IPS DF 6.9 (cell line): ENCODE results near the gene MACROH2A1.

Source experiments
- DNase-seq: peaks from one replicate; pipeline ENCODE4 v3.0.0-alpha.2; 2013; ENCODE audit warnings: low read depth, low spot score
- H3K27ac ChIP-seq: one replicate; pipeline ENCODE4 v1.5.1; 2013; ENCODE audit warnings: low read length, control low read depth
- H3K27me3 ChIP-seq: 2 replicates; pipeline ENCODE4 v1.6.1; 2013; ENCODE audit warnings: mild to moderate bottlenecking, low read length; ENCODE audit not compliant: control insufficient read depth, insufficient read depth
- H3K36me3 ChIP-seq: 2 replicates; pipeline ENCODE4 v1.6.1; 2013; ENCODE audit warnings: low read length; ENCODE audit not compliant: control insufficient read depth, insufficient read depth
- H3K4me1 ChIP-seq: 2 replicates; pipeline ENCODE4 v1.6.1; 2013; ENCODE audit warnings: low read length; ENCODE audit not compliant: control insufficient read depth, insufficient read depth
- H3K4me3 ChIP-seq: 2 replicates; pipeline ENCODE4 v1.5.1; 2013; ENCODE audit warnings: mild to moderate bottlenecking, low read length
- H3K9me3 ChIP-seq: 2 replicates; pipeline ENCODE4 v1.6.1; 2013; ENCODE audit warnings: low read length, inconsistent platforms; ENCODE audit not compliant: control insufficient read depth, insufficient read depth
- WGBS: extraction: QIAGEN DNeasy Blood & Tissue Kit; methylation state at CpG from one replicate; pipeline ENCODE4 v1.1.7; 2013; ENCODE audit warnings: mixed read lengths, missing lambda C conversion rate; ENCODE audit not compliant: insufficient read length, insufficient coverage; 5-methylcytosine and 5-hydroxymethylcytosine counted together

The MACROH2A1 gene

GRCh38 chr5:135398855-135399793 is at the start of gene MACROH2A1:
TSS of gene MACROH2A1 (minus strand) at chr5:135399231. CDS start at chr5:135389093, 10,138 bp downstream.
- Histone ChIP-seq H3K36me3 (no peaks in the 10 kb centered on the region), H3K4me1 (no peaks in the 10 kb centered on the region; the same call in 1 of the 2 replicates), H3K4me3 (peak within 1 kb of the TSS; percentile 71; the same call in 1 of the 2 replicates), H3K9me3 (no peaks in the 10 kb centered on the region), H3K27ac (no peak within 1 kb of the TSS), H3K27me3 (peaks cover 12% of the 10 kb centered on the region; the same call in 1 of the 2 replicates)
- WGBS = no CpG with 5 or more reads among the region's 109 CpGs
- DNase-seq = no peak

GRCh38 chr5:135448071-135448739 is 49.2 kb upstream of the MACROH2A1 start:
- no peak for DNase-seq
- WGBS = no CpG with 5 or more reads among the region's 9 CpGs
- H3K4me3 ChIP-seq = no peak overlapping the region

GRCh38 chr5:135447298-135447929 is 48.4 kb upstream of the MACROH2A1 start, which contains the start of gene DCANP1:
TSS of gene DCANP1 (minus strand) at chr5:135447348. CDS start at chr5:135447108, 240 bp downstream.
- H3K9me3 ChIP-seq = no peaks in the 10 kb centered on the region
- no peaks in the 10 kb centered on the region; the same call in 1 of the 2 replicates for H3K4me1 ChIP-seq
- no peaks in the 10 kb centered on the region for H3K27me3 ChIP-seq
- no CpG with 5 or more reads among the region's 5 CpGs for WGBS
- DNase-seq = no peak
- no peak within 1 kb of the TSS for H3K27ac ChIP-seq
- H3K36me3 ChIP-seq = no peaks in the 10 kb centered on the region
- H3K4me3 ChIP-seq = no peak within 1 kb of the TSS

More at GRCh38 chr5:135448071-135448739, 49.2 kb upstream of the MACROH2A1 start:
- Histone ChIP-seq H3K36me3 (no peaks in the 10 kb centered on the region), H3K27me3 (no peaks in the 10 kb centered on the region), H3K4me1 (no peaks in the 10 kb centered on the region; the same call in 1 of the 2 replicates), H3K27ac (no peak overlapping the region), H3K9me3 (no peaks in the 10 kb centered on the region)

- DNase-seq = no peak
- no CpG with 5 or more reads among the region's 7 CpGs for WGBS
- no peaks in the 10 kb centered on the region for H3K36me3 ChIP-seq
- H3K9me3 ChIP-seq = no peaks in the 10 kb centered on the region
- H3K27ac ChIP-seq = no peak overlapping the region
- no peak overlapping the region for H3K4me3 ChIP-seq
- H3K27me3 ChIP-seq = no peaks in the 10 kb centered on the region
- H3K4me1 ChIP-seq = no peaks in the 10 kb centered on the region; the same call in 1 of the 2 replicates
Observed at GRCh38 chr5:135446615-135447014, 47.6 kb upstream of the MACROH2A1 start.

GRCh38 chr5:135446206-135446605 is 47.2 kb upstream of the MACROH2A1 start:
- no peaks in the 10 kb centered on the region for H3K36me3 ChIP-seq
- no CpG with 5 or more reads among the region's 9 CpGs for WGBS
- no peak for DNase-seq
- H3K27me3 ChIP-seq = no peaks in the 10 kb centered on the region
- no peaks in the 10 kb centered on the region; the same call in 1 of the 2 replicates for H3K4me1 ChIP-seq
- H3K9me3 ChIP-seq = no peaks in the 10 kb centered on the region
- H3K27ac ChIP-seq = no peak overlapping the region
- H3K4me3 ChIP-seq = no peak overlapping the region

GRCh38 chr5:135445306-135445985 is 46.4 kb upstream of the MACROH2A1 start:
- no peaks in the 10 kb centered on the region for H3K27me3 ChIP-seq
- WGBS = no CpG with 5 or more reads among the region's 14 CpGs

GRCh38 chr5:135444881-135445280 is 45.9 kb upstream of the MACROH2A1 start:
- H3K9me3 ChIP-seq = no peaks in the 10 kb centered on the region
- H3K27me3 ChIP-seq = no peaks in the 10 kb centered on the region
- no peaks in the 10 kb centered on the region; the same call in 1 of the 2 replicates for H3K4me1 ChIP-seq
- no peak overlapping the region for H3K4me3 ChIP-seq
- no peaks in the 10 kb centered on the region for H3K36me3 ChIP-seq
- no peak overlapping the region for H3K27ac ChIP-seq
- WGBS = no CpG with 5 or more reads among the region's 6 CpGs
- DNase-seq = no peak

More at GRCh38 chr5:135445306-135445985, 46.4 kb upstream of the MACROH2A1 start:
- Histone ChIP-seq H3K36me3 (no peaks in the 10 kb centered on the region), H3K4me3 (no peak overlapping the region), H3K9me3 (no peaks in the 10 kb centered on the region), H3K4me1 (no peaks in the 10 kb centered on the region; the same call in 1 of the 2 replicates), H3K27ac (no peak overlapping the region)
- DNase-seq = no peak

GRCh38 chr5:135444360-135444759 is 45.3 kb upstream of the MACROH2A1 start:
- H3K4me1 ChIP-seq = no peaks in the 10 kb centered on the region; the same call in 1 of the 2 replicates
- H3K9me3 ChIP-seq = no peaks in the 10 kb centered on the region
- H3K27ac ChIP-seq = no peak overlapping the region
- H3K27me3 ChIP-seq = no peaks in the 10 kb centered on the region
- no peak overlapping the region for H3K4me3 ChIP-seq
- DNase-seq = no peak
- WGBS = no CpG with 5 or more reads among the region's 13 CpGs
- H3K36me3 ChIP-seq = no peaks in the 10 kb centered on the region

- Histone ChIP-seq H3K4me1 (no peaks in the 10 kb centered on the region; the same call in 1 of the 2 replicates), H3K4me3 (no peak overlapping the region), H3K27ac (no peak overlapping the region), H3K36me3 (no peaks in the 10 kb centered on the region), H3K27me3 (no peaks in the 10 kb centered on the region), H3K9me3 (no peaks in the 10 kb centered on the region)
- WGBS = no CpG with 5 or more reads among the region's 6 CpGs
- DNase-seq = no peak
Observed at GRCh38 chr5:135443161-135443960, 44.3 kb upstream of the MACROH2A1 start.
